Lung (tissue), 12 donors: ENCODE measurements around the gene RPS28. TPM values are rescaled to one million over a fixed set of nuclear protein-coding genes. Genes with fewer than 3 reads are reported as not detected.

Source experiments
- ATAC-seq: fragments of 200-7000 bp; cut with Tn5 transposase; one replicate; pipeline ENCODE4 v1.9.1; 2020; ENCODE audit warnings: moderate number of reproducible peaks; ENCODE audit not compliant: insufficient read depth, low FRiP score
- DNase-seq, 3 donors: peaks; one replicate each; pipeline ENCODE4 v3.0.0-alpha.2; 2013 to 2017
- H3K27ac ChIP-seq, 2 donors: one replicate each; pipeline ENCODE4 v1.5.1; 2013; ENCODE audit warnings: mild to moderate bottlenecking in 2 of 2, moderate library complexity in 2 of 2, control low read depth in 1 of 2, inconsistent platforms in 1 of 2, low read depth in 1 of 2, low read length in 1 of 2
- H3K27me3 ChIP-seq, 3 donors: one replicate each; pipeline ENCODE4 v1.5.1; 2013; ENCODE audit warnings: low read length in 2 of 3; ENCODE audit not compliant: control insufficient read depth in 3 of 3, insufficient read depth in 3 of 3
- H3K36me3 ChIP-seq, 4 donors: one replicate each; pipeline ENCODE4 v1.5.1; 2013; ENCODE audit warnings: low read length in 4 of 4, mild to moderate bottlenecking in 1 of 4, moderate library complexity in 1 of 4; ENCODE audit not compliant: control insufficient read depth in 4 of 4, insufficient read depth in 4 of 4
- H3K4me1 ChIP-seq, 5 donors: one replicate each; pipeline ENCODE4 v1.5.1; 2013; ENCODE audit warnings: low read length in 5 of 5, mild to moderate bottlenecking in 2 of 5, moderate library complexity in 1 of 5; ENCODE audit not compliant: control insufficient read depth in 5 of 5, insufficient read depth in 5 of 5
- H3K4me3 ChIP-seq: one replicate; pipeline ENCODE4 v1.5.1; 2013; ENCODE audit warnings: mild to moderate bottlenecking, control low read depth, moderate library complexity
- H3K9ac ChIP-seq, 2 donors: one replicate each; pipeline ENCODE4 v1.5.1; 2013; ENCODE audit warnings: low read length in 2 of 2, control low read depth in 1 of 2; ENCODE audit not compliant: insufficient read depth in 1 of 2
- H3K9me3 ChIP-seq, 4 donors: one replicate each; pipeline ENCODE4 v1.5.1; 2013; ENCODE audit warnings: low read length in 3 of 4, mild to moderate bottlenecking in 1 of 4, moderate library complexity in 1 of 4; ENCODE audit not compliant: control insufficient read depth in 4 of 4, insufficient read depth in 3 of 4
- WGBS, 2 donors: extraction: QIAGEN DNeasy Blood & Tissue Kit; methylation state at CpG; one replicate each; pipeline ENCODE4 v1.1.7; 2013; 5-methylcytosine and 5-hydroxymethylcytosine counted together
- polyA plus RNA-seq, 2 donors: library from polyadenylated mRNA; stranded (reverse); fragments of 200-250 nt; gene quantifications; one replicate each; pipeline ENCODE4 v1.2.1, GENCODE V29; 2013
- total RNA-seq, 2 donors: library from RNA; depleted of rRNA in 1 of 2; stranded (reverse); fragments of >200 nt in 1 of 2; gene quantifications; one replicate each; pipeline ENCODE4 v1.2.1, GENCODE V29; 2014 to 2021
- TF ChIP-seq, protein P1 (sequence below): IDR thresholded peaks from 2 replicates; pipeline ENCODE4 v1.5.1; 2012; ENCODE audit warnings: mild to moderate bottlenecking; ENCODE audit errors: control extremely low read depth, extremely low read depth
- donor health status: control.
- donor health status: control.
- donor health status: Bipolar disorder and iron deficiency.
- donor health status: healthy.
- donor health status: DM: yes; HTN: yes; CAD: no.

RPS28 gene
- total and polyA plus RNA-seq, 4 donors, result 588 to 1,897 (median 1,296) TPM

DNA sequence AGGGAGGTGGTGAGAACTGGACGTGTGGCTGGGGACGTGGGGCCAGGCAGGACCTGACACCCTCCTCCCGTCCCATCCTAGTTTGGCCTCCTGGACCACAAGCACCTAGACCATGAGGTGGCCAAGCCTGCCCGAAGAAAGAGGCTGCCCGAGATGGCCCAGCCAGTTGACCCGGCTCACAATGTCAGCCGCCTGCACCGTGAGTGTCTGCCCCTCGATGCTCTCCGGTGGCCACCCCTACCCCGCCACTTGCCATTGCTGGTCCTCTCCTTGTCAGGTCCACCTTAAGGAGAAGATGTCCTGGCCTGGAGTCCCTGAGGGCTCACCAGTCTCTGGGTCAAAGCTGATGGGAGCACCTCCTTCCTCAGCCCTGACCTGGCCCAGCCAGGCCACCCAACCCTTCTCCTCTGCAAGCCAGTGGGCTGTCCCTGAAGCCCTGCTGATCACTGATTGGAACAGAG lies 44.9 kb downstream of the RPS28 start:
- DNase-seq (no peak), ATAC-seq (no peak)
- Histone ChIP-seq H3K9ac (no peak overlapping the region), H3K27me3 (peaks cover 0 to 4% (median 0%) of the 10 kb centered on the region in 3 donors), H3K36me3 (peaks cover 0 to 2% (median 1%) of the 10 kb centered on the region in 4 donors), H3K4me3 (no peak overlapping the region), H3K9me3 (no peaks in the 10 kb centered on the region), H3K4me1 (peaks cover 6 to 54% (median 30%) of the 10 kb centered on the region in 5 donors), H3K27ac (no peak overlapping the region)
- TF ChIP-seq, protein P1, sequence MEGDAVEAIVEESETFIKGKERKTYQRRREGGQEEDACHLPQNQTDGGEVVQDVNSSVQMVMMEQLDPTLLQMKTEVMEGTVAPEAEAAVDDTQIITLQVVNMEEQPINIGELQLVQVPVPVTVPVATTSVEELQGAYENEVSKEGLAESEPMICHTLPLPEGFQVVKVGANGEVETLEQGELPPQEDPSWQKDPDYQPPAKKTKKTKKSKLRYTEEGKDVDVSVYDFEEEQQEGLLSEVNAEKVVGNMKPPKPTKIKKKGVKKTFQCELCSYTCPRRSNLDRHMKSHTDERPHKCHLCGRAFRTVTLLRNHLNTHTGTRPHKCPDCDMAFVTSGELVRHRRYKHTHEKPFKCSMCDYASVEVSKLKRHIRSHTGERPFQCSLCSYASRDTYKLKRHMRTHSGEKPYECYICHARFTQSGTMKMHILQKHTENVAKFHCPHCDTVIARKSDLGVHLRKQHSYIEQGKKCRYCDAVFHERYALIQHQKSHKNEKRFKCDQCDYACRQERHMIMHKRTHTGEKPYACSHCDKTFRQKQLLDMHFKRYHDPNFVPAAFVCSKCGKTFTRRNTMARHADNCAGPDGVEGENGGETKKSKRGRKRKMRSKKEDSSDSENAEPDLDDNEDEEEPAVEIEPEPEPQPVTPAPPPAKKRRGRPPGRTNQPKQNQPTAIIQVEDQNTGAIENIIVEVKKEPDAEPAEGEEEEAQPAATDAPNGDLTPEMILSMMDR, result no peak
- whole genome bisulfite sequencing, 2 donors, result 90 to 96% methylated on average over 11 of the region's 11 CpGs

DNA sequence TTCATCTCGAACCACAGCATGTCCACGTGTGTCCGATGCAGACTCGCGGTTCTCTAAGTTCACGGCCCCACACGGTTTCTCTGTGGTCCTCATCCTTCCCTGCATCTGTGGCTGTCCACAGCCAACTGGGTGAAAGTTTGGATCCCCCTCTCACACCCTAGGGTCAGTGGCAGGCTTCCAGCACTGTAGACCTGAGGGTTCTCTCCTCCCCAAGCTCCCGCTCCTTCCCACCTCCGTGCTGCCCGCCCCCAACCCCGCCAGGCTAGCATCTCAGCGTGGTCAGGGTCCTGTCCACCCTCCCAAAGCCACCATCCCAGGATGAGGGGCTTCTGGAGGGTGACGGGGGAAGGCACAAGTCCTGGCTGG lies 45.6 kb downstream of the RPS28 start:
- Histone ChIP-seq H3K9ac (no peak overlapping the region), H3K9me3 (no peaks in the 10 kb centered on the region), H3K27me3 (peaks cover 0 to 4% (median 0%) of the 10 kb centered on the region in 3 donors), H3K36me3 (peaks cover 0 to 3% (median 1%) of the 10 kb centered on the region in 4 donors), H3K27ac (peak overlapping the region in 1 of 2 donors; percentile 66), H3K4me3 (no peak overlapping the region), H3K4me1 (peaks cover 6 to 50% (median 30%) of the 10 kb centered on the region in 5 donors)
- 61 to 69% methylated on average over 13 of the region's 13 CpGs for WGBS, 2 donors
- TF ChIP-seq, protein P1, result no peak
- DNase-seq (peak in 1 of 3 donors; percentile 88), ATAC-seq (no peak)

DNA sequence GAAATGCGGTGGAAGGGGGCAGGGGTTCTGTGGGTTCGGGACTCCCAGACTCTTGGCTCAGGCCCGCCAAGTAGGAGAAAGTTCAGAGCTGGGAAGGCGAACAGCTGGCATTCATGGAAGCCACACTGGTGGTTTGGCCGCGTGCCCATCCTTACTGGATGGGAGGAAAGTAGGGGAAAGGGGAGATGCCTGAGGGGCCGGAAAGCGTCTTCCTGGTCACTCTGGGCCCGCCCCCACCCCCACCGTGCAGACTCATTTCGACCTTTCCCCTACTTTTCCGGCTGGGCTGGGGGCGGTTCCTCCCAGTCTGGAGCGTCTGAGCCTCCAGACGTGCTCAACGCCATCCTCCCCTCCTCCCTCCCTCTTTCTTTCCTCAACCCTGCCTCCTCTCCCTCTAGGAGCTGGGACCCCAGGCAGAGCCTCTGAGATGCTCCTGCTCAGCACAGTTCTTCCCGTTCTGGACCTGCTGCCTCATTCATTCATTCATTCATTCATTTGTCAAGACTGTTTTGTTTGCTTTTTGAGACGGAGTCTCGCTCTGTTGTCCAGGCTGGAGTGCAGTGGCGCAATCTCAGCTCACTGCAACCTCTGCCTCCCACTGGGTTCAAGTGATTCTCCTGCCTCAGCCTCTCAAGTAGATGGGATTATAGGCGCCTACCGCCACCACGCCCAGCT lies 46.2 kb downstream of the RPS28 start:
- peak overlapping the region in 1 of 2 donors; percentile 66 for H3K27ac ChIP-seq
- H3K9ac ChIP-seq, result no peak overlapping the region
- H3K4me3 ChIP-seq, result no peak overlapping the region
- WGBS, 2 donors, result 18 to 19% methylated on average over 23 of the region's 23 CpGs
- ATAC-seq (no peak), DNase-seq (peak; percentile 99 to 100 (median 99))
- peaks cover 0 to 3% (median 1%) of the 10 kb centered on the region in 4 donors for H3K36me3 ChIP-seq
- H3K9me3 ChIP-seq, result no peaks in the 10 kb centered on the region
- TF ChIP-seq, protein P1, result no peak
- H3K27me3 ChIP-seq, result peaks cover 0 to 4% (median 0%) of the 10 kb centered on the region in 3 donors
- peaks cover 5 to 45% (median 25%) of the 10 kb centered on the region in 5 donors for H3K4me1 ChIP-seq
